GM23338 (cell line): ENCODE data around the gene SCFD1. TPM values are rescaled to one million over a fixed set of nuclear protein-coding genes. Genes with fewer than 3 reads are reported as not detected.

ENCODE experiments used
- ATAC-seq: fragments of 200-7000 bp; cut with Tn5 transposase; 3 replicates; pipeline ENCODE4 v1.9.1; 2020
- DNase-seq: peaks from one replicate; pipeline ENCODE4 v3.0.0-alpha.2; 2015; ENCODE audit warnings: low spot score
- H2AFZ ChIP-seq: fragments of 200-600 bp; sonication (generic); 2 replicates; pipeline ENCODE4 v1.8.0; 2016; ENCODE audit warnings: antibody characterized with exemption, mild to moderate bottlenecking, moderate library complexity
- H3F3A ChIP-seq: fragments of 200-600 bp; sonication (generic); replicated peaks from 2 replicates; pipeline ENCODE4 v1.8.0; 2017; ENCODE audit warnings: antibody characterized with exemption, mixed run types, low read depth
- H3K27ac ChIP-seq: fragments of 200-600 bp; sonication (generic); 2 replicates; pipeline ENCODE4 v1.6.1; 2016; ENCODE audit warnings: low read depth
- H3K27me3 ChIP-seq: fragments of 200-600 bp; sonication (generic); 2 replicates; pipeline ENCODE4 v1.8.0; 2016; ENCODE audit warnings: mild to moderate bottlenecking, mixed run types, moderate library complexity; ENCODE audit not compliant: insufficient read depth
- H3K36me3 ChIP-seq: fragments of 200-600 bp; sonication (generic); 2 replicates; pipeline ENCODE4 v1.8.0; 2016; ENCODE audit warnings: mild to moderate bottlenecking; ENCODE audit not compliant: insufficient read depth
- H3K4me1 ChIP-seq: fragments of 200-600 bp; sonication (generic); 2 replicates; pipeline ENCODE4 v1.8.0; 2016; ENCODE audit warnings: mild to moderate bottlenecking, moderate library complexity; ENCODE audit not compliant: insufficient read depth
- H3K4me2 ChIP-seq: fragments of 200-600 bp; sonication (generic); 2 replicates; pipeline ENCODE4 v1.7.1; 2017; ENCODE audit warnings: mixed run types
- H3K4me3 ChIP-seq: fragments of 200-600 bp; sonication (generic); 2 replicates; pipeline ENCODE4 v1.6.1; 2016; ENCODE audit warnings: mixed run types
- H3K79me2 ChIP-seq: fragments of 200-600 bp; sonication (generic); replicated peaks from 2 replicates; pipeline ENCODE4 v1.8.0; 2017; ENCODE audit warnings: mild to moderate bottlenecking; ENCODE audit not compliant: insufficient read depth
- H3K9me2 ChIP-seq: fragments of 200-600 bp; sonication (generic); 2 replicates; pipeline ENCODE4 v1.8.0; 2017; ENCODE audit not compliant: insufficient read depth
- H4K20me1 ChIP-seq: fragments of 200-600 bp; sonication (generic); replicated peaks from 2 replicates; pipeline ENCODE4 v1.8.0; 2017; ENCODE audit warnings: mild to moderate bottlenecking; ENCODE audit not compliant: insufficient read depth
- H3K27ac Mint-ChIP-seq: 2 replicates; pipeline ENCODE4 v1.8.0; 2020; ENCODE audit warnings: inconsistent platforms, mild to moderate bottlenecking, moderate library complexity, mixed read lengths
- H3K27me3 Mint-ChIP-seq: 3 replicates; pipeline ENCODE4 v1.8.0; 2022; ENCODE audit warnings: low read depth, mild to moderate bottlenecking, moderate library complexity, mixed read lengths, inconsistent platforms; ENCODE audit not compliant: insufficient read depth, poor library complexity
- H3K36me3 Mint-ChIP-seq: 3 replicates; pipeline ENCODE4 v1.8.0; 2021; ENCODE audit warnings: low read depth, mild to moderate bottlenecking, inconsistent platforms, moderate library complexity, mixed read lengths
- H3K4me1 Mint-ChIP-seq: 3 replicates; pipeline ENCODE4 v1.8.0; 2020; ENCODE audit warnings: mild to moderate bottlenecking, inconsistent platforms, mixed read lengths
- H3K4me3 Mint-ChIP-seq: 3 replicates; pipeline ENCODE4 v1.8.0; 2021; ENCODE audit warnings: moderate library complexity, mild to moderate bottlenecking, inconsistent platforms, mixed read lengths
- H3K9me3 Mint-ChIP-seq: 3 replicates; pipeline ENCODE4 v1.8.0; 2020; ENCODE audit warnings: moderate library complexity, mild to moderate bottlenecking, inconsistent platforms, mixed read lengths
- CREB1 ChIP-seq: fragments of 250-450 bp; sonication (Bioruptor Pico); IDR thresholded peaks from 2 replicates; pipeline ENCODE4 v1.5.0; 2020; ENCODE audit warnings: low read depth, mild to moderate bottlenecking, moderate library complexity
- EZH2 ChIP-seq: fragments of 200-600 bp; sonication (generic); IDR thresholded peaks from one replicate; pipeline ENCODE4 v1.8.0; 2017; ENCODE audit warnings: antibody characterized with exemption, mild to moderate bottlenecking, low read depth; ENCODE audit not compliant: unreplicated experiment
- EZH2phosphoT487 ChIP-seq: fragments of 200-600 bp; sonication (generic); IDR thresholded peaks from one replicate; pipeline ENCODE4 v1.8.1; 2018; ENCODE audit warnings: antibody characterized with exemption; ENCODE audit not compliant: unreplicated experiment
- JUNB ChIP-seq: IDR thresholded peaks from one replicate; pipeline ENCODE4 v1.6.1; 2016; ENCODE audit warnings: antibody characterized with exemption; ENCODE audit not compliant: unreplicated experiment
- NANOG ChIP-seq: IDR thresholded peaks from 2 replicates; pipeline ENCODE4 v1.6.1; 2016; ENCODE audit warnings: antibody characterized with exemption, borderline replicate concordance
- POLR2AphosphoS5 ChIP-seq: IDR thresholded peaks from 2 replicates; pipeline ENCODE4 v1.6.1; 2016; ENCODE audit warnings: antibody characterized with exemption, low read depth
- STAT1 ChIP-seq: IDR thresholded peaks from one replicate; pipeline ENCODE4 v1.6.1; 2016; ENCODE audit warnings: antibody characterized with exemption; ENCODE audit not compliant: unreplicated experiment
- ZNF114 ChIP-seq: fragments of 250-450 bp; sonication (Bioruptor Pico); IDR thresholded peaks from 2 replicates; pipeline ENCODE4 v1.5.0; 2020; ENCODE audit warnings: mild to moderate bottlenecking, moderate library complexity
- ZNF331 ChIP-seq: fragments of 250-450 bp; sonication (Bioruptor Pico); IDR thresholded peaks from 2 replicates; pipeline ENCODE4 v1.5.0; 2020; ENCODE audit warnings: low read depth, mild to moderate bottlenecking, moderate library complexity
- polyA plus RNA-seq: library from polyadenylated mRNA; unstranded; fragments of >200 nt; fragmentation: Nextera tagmentation; extraction: Ambion mirVana; gene quantifications from 2 replicates; pipeline ENCODE4 v1.2.1, GENCODE V29; 2016
- total RNA-seq: library from RNA; depleted of rRNA; stranded (reverse); fragments of >200 nt; shearing (Covaris generic); gene quantifications from 2 replicates; pipeline ENCODE4 v1.2.3, GENCODE V29; 2014
- TF ChIP-seq, protein P1 (sequence below): IDR thresholded peaks from one replicate; pipeline ENCODE4 v1.6.1; 2018; ENCODE audit warnings: antibody characterized with exemption; ENCODE audit not compliant: unreplicated experiment
- TF ChIP-seq, protein P2 (sequence below), 2 experiments: fragments of 200-600 bp in 1 of 2; sonication (generic) in 1 of 2; conservative IDR thresholded peaks; 2 replicates each; pipeline versions ENCODE4 v1.5.1 to v1.6.1; 2016 to 2017; ENCODE audit warnings: antibody characterized with exemption in 2 of 2, low read depth in 2 of 2, mild to moderate bottlenecking in 2 of 2, moderate library complexity in 1 of 2
- TF ChIP-seq, protein P3 (sequence below): IDR thresholded peaks from 2 replicates; pipeline ENCODE4 v1.6.1; 2016; ENCODE audit warnings: antibody characterized with exemption
- TF ChIP-seq, protein P4 (sequence below): fragments of 250-450 bp; sonication (Bioruptor Pico); IDR thresholded peaks from 2 replicates; pipeline ENCODE4 v1.5.0; 2020; ENCODE audit warnings: mild to moderate bottlenecking, moderate library complexity

Gene SCFD1
- total and polyA plus RNA-seq, 2 experiments from 2014 or later: 77.6 to 110 TPM

DNA sequence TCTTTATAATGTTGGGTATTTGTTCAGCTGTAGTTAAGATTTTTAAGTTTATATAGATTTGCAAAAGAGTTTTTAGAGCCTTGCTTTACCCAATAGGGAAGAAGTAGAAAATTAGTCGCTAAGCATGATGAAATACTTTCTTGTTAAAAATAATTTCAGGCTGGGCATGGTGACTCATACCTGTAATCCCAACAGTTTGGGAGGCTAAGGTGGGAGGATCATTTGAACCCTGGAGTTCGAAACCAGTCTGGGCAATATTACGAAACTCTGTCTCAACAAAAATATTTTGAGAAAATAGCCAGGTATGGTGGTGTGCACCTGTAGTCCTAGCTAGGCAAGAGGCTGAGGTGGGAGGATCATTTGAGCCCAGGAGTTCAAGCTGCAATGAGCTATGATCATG is 18.7 kb upstream of the SCFD1 start:
- H2AFZ ChIP-seq: no peak overlapping the region
- H3K79me2 ChIP-seq: no peaks in the 10 kb centered on the region
- DNase-seq: no peak
- no peak overlapping the region for H3K27ac ChIP-seq
- H3K27me3 ChIP-seq: no peaks in the 10 kb centered on the region
- H3K9me3 Mint-ChIP-seq: no peaks in the 10 kb centered on the region
- H3K4me3 ChIP-seq: no peak overlapping the region
- H3K27me3 Mint-ChIP-seq: no peaks in the 10 kb centered on the region
- H4K20me1 ChIP-seq: peaks cover 13% of the 10 kb centered on the region; the same call in 1 of the 2 replicates
- H3K4me1 ChIP-seq: no peaks in the 10 kb centered on the region
- peaks cover 79% of the 10 kb centered on the region for H3K36me3 ChIP-seq
- ATAC-seq: no peak
- no peaks in the 10 kb centered on the region for H3K4me1 Mint-ChIP-seq
- no peak overlapping the region for H3K27ac Mint-ChIP-seq
- H3F3A ChIP-seq: no peaks in the 10 kb centered on the region
- no peak overlapping the region for H3K4me2 ChIP-seq
- no peaks in the 10 kb centered on the region for H3K9me2 ChIP-seq
- peaks cover 60% of the 10 kb centered on the region for H3K36me3 Mint-ChIP-seq
- TF ChIP-seq, protein P1, sequence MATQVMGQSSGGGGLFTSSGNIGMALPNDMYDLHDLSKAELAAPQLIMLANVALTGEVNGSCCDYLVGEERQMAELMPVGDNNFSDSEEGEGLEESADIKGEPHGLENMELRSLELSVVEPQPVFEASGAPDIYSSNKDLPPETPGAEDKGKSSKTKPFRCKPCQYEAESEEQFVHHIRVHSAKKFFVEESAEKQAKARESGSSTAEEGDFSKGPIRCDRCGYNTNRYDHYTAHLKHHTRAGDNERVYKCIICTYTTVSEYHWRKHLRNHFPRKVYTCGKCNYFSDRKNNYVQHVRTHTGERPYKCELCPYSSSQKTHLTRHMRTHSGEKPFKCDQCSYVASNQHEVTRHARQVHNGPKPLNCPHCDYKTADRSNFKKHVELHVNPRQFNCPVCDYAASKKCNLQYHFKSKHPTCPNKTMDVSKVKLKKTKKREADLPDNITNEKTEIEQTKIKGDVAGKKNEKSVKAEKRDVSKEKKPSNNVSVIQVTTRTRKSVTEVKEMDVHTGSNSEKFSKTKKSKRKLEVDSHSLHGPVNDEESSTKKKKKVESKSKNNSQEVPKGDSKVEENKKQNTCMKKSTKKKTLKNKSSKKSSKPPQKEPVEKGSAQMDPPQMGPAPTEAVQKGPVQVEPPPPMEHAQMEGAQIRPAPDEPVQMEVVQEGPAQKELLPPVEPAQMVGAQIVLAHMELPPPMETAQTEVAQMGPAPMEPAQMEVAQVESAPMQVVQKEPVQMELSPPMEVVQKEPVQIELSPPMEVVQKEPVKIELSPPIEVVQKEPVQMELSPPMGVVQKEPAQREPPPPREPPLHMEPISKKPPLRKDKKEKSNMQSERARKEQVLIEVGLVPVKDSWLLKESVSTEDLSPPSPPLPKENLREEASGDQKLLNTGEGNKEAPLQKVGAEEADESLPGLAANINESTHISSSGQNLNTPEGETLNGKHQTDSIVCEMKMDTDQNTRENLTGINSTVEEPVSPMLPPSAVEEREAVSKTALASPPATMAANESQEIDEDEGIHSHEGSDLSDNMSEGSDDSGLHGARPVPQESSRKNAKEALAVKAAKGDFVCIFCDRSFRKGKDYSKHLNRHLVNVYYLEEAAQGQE: no peak
- TF ChIP-seq ZNF331 (CRISPR knock-in tag) (no peak), POLR2AphosphoS5 (no peak), ZNF114 (CRISPR knock-in tag) (no peak), CREB1 (CRISPR knock-in tag) (no peak), STAT1 (no peak), EZH2 (no peak), EZH2phosphoT487 (no peak), JUNB (no peak), NANOG (no peak)
- TF ChIP-seq, protein P2, sequence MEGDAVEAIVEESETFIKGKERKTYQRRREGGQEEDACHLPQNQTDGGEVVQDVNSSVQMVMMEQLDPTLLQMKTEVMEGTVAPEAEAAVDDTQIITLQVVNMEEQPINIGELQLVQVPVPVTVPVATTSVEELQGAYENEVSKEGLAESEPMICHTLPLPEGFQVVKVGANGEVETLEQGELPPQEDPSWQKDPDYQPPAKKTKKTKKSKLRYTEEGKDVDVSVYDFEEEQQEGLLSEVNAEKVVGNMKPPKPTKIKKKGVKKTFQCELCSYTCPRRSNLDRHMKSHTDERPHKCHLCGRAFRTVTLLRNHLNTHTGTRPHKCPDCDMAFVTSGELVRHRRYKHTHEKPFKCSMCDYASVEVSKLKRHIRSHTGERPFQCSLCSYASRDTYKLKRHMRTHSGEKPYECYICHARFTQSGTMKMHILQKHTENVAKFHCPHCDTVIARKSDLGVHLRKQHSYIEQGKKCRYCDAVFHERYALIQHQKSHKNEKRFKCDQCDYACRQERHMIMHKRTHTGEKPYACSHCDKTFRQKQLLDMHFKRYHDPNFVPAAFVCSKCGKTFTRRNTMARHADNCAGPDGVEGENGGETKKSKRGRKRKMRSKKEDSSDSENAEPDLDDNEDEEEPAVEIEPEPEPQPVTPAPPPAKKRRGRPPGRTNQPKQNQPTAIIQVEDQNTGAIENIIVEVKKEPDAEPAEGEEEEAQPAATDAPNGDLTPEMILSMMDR (conservative IDR thresholded peaks at IDR 0.05; ENCODE audit: low read depth in 2 of 2): no peak
- TF ChIP-seq, protein P3, sequence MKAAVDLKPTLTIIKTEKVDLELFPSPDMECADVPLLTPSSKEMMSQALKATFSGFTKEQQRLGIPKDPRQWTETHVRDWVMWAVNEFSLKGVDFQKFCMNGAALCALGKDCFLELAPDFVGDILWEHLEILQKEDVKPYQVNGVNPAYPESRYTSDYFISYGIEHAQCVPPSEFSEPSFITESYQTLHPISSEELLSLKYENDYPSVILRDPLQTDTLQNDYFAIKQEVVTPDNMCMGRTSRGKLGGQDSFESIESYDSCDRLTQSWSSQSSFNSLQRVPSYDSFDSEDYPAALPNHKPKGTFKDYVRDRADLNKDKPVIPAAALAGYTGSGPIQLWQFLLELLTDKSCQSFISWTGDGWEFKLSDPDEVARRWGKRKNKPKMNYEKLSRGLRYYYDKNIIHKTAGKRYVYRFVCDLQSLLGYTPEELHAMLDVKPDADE: no peak
- TF ChIP-seq, protein P4, sequence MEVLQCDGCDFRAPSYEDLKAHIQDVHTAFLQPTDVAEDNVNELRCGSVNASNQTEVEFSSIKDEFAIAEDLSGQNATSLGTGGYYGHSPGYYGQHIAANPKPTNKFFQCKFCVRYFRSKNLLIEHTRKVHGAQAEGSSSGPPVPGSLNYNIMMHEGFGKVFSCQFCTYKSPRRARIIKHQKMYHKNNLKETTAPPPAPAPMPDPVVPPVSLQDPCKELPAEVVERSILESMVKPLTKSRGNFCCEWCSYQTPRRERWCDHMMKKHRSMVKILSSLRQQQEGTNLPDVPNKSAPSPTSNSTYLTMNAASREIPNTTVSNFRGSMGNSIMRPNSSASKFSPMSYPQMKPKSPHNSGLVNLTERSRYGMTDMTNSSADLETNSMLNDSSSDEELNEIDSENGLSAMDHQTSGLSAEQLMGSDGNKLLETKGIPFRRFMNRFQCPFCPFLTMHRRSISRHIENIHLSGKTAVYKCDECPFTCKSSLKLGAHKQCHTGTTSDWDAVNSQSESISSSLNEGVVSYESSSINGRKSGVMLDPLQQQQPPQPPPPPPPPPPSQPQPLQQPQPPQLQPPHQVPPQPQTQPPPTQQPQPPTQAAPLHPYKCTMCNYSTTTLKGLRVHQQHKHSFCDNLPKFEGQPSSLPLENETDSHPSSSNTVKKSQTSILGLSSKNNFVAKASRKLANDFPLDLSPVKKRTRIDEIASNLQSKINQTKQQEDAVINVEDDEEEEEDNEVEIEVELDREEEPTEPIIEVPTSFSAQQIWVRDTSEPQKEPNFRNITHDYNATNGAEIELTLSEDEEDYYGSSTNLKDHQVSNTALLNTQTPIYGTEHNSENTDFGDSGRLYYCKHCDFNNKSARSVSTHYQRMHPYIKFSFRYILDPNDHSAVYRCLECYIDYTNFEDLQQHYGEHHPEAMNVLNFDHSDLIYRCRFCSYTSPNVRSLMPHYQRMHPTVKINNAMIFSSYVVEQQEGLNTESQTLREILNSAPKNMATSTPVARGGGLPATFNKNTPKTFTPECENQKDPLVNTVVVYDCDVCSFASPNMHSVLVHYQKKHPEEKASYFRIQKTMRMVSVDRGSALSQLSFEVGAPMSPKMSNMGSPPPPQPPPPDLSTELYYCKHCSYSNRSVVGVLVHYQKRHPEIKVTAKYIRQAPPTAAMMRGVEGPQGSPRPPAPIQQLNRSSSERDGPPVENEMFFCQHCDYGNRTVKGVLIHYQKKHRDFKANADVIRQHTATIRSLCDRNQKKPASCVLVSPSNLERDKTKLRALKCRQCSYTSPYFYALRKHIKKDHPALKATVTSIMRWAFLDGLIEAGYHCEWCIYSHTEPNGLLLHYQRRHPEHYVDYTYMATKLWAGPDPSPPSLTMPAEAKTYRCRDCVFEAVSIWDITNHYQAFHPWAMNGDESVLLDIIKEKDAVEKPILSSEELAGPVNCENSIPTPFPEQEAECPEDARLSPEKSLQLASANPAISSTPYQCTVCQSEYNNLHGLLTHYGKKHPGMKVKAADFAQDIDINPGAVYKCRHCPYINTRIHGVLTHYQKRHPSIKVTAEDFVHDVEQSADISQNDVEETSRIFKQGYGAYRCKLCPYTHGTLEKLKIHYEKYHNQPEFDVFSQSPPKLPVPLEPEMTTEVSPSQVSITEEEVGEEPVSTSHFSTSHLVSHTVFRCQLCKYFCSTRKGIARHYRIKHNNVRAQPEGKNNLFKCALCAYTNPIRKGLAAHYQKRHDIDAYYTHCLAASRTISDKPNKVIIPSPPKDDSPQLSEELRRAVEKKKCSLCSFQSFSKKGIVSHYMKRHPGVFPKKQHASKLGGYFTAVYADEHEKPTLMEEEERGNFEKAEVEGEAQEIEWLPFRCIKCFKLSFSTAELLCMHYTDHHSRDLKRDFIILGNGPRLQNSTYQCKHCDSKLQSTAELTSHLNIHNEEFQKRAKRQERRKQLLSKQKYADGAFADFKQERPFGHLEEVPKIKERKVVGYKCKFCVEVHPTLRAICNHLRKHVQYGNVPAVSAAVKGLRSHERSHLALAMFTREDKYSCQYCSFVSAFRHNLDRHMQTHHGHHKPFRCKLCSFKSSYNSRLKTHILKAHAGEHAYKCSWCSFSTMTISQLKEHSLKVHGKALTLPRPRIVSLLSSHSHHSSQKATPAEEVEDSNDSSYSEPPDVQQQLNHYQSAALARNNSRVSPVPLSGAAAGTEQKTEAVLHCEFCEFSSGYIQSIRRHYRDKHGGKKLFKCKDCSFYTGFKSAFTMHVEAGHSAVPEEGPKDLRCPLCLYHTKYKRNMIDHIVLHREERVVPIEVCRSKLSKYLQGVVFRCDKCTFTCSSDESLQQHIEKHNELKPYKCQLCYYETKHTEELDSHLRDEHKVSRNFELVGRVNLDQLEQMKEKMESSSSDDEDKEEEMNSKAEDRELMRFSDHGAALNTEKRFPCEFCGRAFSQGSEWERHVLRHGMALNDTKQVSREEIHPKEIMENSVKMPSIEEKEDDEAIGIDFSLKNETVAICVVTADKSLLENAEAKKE (CRISPR knock-in tag): no peak
- no peak overlapping the region for H3K4me3 Mint-ChIP-seq
